Gastroesophageal sphincter (tissue), 4 donors: Measurements from ENCODE around the gene RCN1. TPM values are rescaled to one million over a fixed set of nuclear protein-coding genes. Genes with fewer than 3 reads are reported as not detected.
"Not testable (repeated sequence)": the region's sequence is repeated elsewhere in the genome, so short reads cannot be mapped to it uniquely, and the experiment has no call there.

Experiments used
- ATAC-seq: fragments of 150-250 bp; one replicate; pipeline ENCODE4 v1.9.1; 2016; ENCODE audit warnings: mild to moderate bottlenecking, moderate library complexity
- H3K27ac ChIP-seq, 4 donors: fragments of 200-600 bp; sonication (generic) in 3 of 4; 1 replicate in 3 of 4; 2 replicates in 1 of 4; pipeline ENCODE4 v1.5.1; 2016 to 2019
- H3K27me3 ChIP-seq: fragments of 200-600 bp; sonication (generic); one replicate; pipeline ENCODE4 v1.5.1; 2019
- H3K36me3 ChIP-seq, 2 donors: fragments of 200-600 bp; sonication (generic); one replicate each; pipeline ENCODE4 v1.5.1; 2019; ENCODE audit warnings: control low read depth in 1 of 2
- H3K4me1 ChIP-seq, 3 donors: fragments of 200-600 bp; sonication (generic); 1 replicate in 2 of 3; 2 replicates in 1 of 3; pipeline ENCODE4 v1.5.1; 2016 to 2019; ENCODE audit warnings: control low read depth in 2 of 3
- H3K4me3 ChIP-seq, 2 donors: fragments of 200-600 bp; sonication (generic); one replicate each; pipeline ENCODE4 v1.5.1; 2019; ENCODE audit warnings: mild to moderate bottlenecking in 1 of 2, moderate library complexity in 1 of 2
- H3K9me3 ChIP-seq, 3 donors: fragments of 200-600 bp; sonication (generic); one replicate each; pipeline ENCODE4 v1.5.1; 2017 to 2019; ENCODE audit warnings: control low read depth in 2 of 3
- CTCF ChIP-seq, 4 experiments: fragments of 200-600 bp in 2 of 4; fragments of 450-650 bp in 2 of 4; sonication (generic) in 1 of 4; IDR thresholded peaks; one replicate each; pipeline ENCODE4 v1.5.1; 2017 to 2019; ENCODE audit warnings: antibody characterized with exemption in 4 of 4, mild to moderate bottlenecking in 2 of 4, moderate library complexity in 2 of 4
- EP300 ChIP-seq: sonication (generic); formaldehyde crosslinking; IDR thresholded peaks from one replicate; pipeline ENCODE4 v1.6.1; 2017; ENCODE audit warnings: antibody characterized with exemption, mild to moderate bottlenecking
- POLR2A ChIP-seq, 2 donors: fragments of 450-650 bp; IDR thresholded peaks; one replicate each; pipeline ENCODE4 v1.6.1; 2017; ENCODE audit warnings: antibody characterized with exemption in 2 of 2, mild to moderate bottlenecking in 2 of 2, moderate library complexity in 1 of 2
- POLR2AphosphoS5 ChIP-seq: sonication (generic); formaldehyde crosslinking; IDR thresholded peaks from one replicate; pipeline ENCODE4 v1.6.1; 2017; ENCODE audit warnings: antibody characterized with exemption
- WGBS, 2 donors: methylation state at CpG; one replicate each; pipeline ENCODE4 v1.1.5; 2018; ENCODE audit warnings: low coverage in 1 of 2; 5-methylcytosine and 5-hydroxymethylcytosine counted together
- total RNA-seq, 4 donors: library from RNA; depleted of rRNA; stranded (reverse); fragments of >200 nt; gene quantifications; one replicate each; pipeline ENCODE4 v1.1.0, GENCODE V29; 2016

RCN1 gene
- total RNA-seq, 4 donors from 2014 or later = 28.6 to 65.0 (median 52.2) TPM

DNA sequence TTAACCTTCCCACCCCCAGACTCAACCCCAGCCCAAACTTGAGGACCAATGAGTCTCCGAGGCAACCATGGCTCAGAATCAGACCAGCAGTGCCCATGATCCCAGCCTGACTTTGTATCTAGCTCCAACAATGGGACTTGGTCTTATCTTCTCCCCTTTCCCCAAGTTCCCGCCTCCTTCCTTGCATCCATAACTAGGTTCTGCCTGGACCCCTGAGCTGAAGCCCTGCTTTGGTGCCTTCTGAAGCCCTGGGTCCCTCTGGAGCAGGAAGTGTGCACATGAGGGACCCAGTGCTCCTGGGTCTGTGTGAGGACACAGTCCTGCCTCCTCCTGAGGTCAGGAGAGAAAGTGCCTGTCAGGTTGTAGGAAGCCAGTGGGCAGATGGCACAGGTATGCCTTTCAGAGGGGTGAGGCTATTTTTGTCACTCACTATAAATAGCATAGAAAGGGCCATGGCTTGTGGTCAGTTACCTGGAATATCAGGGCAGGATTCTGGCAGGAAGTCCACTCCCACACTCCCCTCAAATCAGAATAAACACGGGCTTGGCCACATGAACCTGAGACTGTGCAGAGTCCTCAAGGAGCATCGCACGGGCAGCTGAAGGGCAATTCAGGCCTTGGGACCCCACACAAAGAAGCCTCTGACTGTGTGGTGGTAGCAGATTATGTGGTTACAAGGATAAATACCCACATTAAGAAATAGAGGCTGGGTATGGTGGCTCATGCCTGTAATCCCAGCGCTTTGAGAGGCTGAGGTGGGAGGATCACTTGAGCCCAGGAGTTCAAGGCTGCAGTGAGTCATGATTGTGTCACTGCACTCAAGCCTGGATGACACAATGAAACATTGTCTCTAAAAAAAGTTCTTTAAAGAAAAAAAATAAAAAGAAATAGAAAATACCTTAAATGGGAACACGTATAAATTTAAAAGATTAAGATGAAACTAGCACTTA lies 27.4 kb downstream of the RCN1 start:
- H3K4me1 ChIP-seq = no peaks in the 10 kb centered on the region
- no peaks in the 10 kb centered on the region for H3K36me3 ChIP-seq
- H3K27ac ChIP-seq = no peak overlapping the region
- whole genome bisulfite sequencing, 2 donors = 75 to 93% methylated on average over 3 to 5 of the region's 7 CpGs
- H3K9me3 ChIP-seq = no peaks in the 10 kb centered on the region
- TF ChIP-seq POLR2AphosphoS5 (no peak), CTCF (IDR thresholded peaks at IDR 0.05) (no peak), EP300 (no peak), POLR2A (IDR thresholded peaks at IDR 0.05) (no peak)
- ATAC-seq = no peak
- peaks cover 9% of the 10 kb centered on the region for H3K27me3 ChIP-seq
- H3K4me3 ChIP-seq = no peak overlapping the region

DNA sequence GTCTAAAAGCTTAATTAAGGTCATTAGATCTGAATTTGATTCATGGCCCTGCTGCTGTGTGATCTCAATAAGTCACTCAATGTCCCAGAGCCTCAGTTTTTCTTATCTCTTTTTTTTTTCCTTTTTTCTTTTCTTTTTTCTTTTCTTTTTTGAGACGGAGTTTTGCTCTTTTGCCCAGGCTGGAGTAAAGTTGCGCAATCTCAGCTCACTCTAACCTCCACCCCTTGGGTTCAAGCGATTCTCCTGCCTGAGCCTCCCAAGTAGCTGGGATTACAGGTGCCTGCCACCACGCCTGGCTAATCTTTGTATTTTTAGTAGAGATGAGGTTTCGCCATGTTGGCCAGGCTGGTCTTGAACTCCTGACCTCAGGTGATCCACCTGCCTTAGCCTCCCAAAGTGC lies 28.3 kb downstream of the RCN1 start:
- WGBS, 2 donors = 98 to 100% methylated on average over 2 to 5 of the region's 5 CpGs
- H3K4me1 ChIP-seq, ATAC-seq, H3K27me3 ChIP-seq, H3K9me3 ChIP-seq, H3K36me3 ChIP-seq, H3K27ac ChIP-seq, H3K4me3 ChIP-seq: not testable (repeated sequence)

DNA sequence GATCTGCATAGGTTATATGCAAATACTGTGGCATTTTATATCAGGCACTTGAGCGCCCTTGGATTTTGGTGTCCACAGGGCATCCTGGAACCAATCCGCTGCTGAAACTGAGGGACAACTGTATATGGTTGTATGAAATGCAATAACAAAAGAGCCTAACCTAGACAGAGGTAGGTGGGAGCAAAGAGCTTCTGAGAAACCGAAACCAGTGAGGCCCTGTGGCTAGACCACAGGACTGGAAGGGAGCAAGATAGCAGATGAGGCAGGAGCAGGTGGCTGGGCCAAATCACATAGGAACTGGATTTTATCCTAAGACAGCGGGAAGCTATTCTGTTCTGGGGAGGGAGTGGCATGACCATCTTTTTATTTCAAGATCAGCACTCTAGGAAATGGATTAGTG lies 30.1 kb downstream of the RCN1 start:
- 90 to 95% methylated on average over 3 to 4 of the region's 4 CpGs for WGBS, 2 donors
- Histone ChIP-seq H3K9me3 (no peaks in the 10 kb centered on the region), H3K36me3 (no peaks in the 10 kb centered on the region), H3K27me3 (peaks cover 10% of the 10 kb centered on the region), H3K27ac (no peak overlapping the region), H3K4me3 (no peak overlapping the region), H3K4me1 (no peaks in the 10 kb centered on the region)
- ATAC-seq = no peak
- TF ChIP-seq POLR2A (IDR thresholded peaks at IDR 0.05) = no peak

- 51 to 53% methylated on average over 2 of the region's 2 CpGs for WGBS, 2 donors
- Histone ChIP-seq H3K27me3 (peaks cover 16% of the 10 kb centered on the region), H3K4me1 (no peaks in the 10 kb centered on the region), H3K27ac (no peak overlapping the region), H3K4me3 (no peak overlapping the region), H3K9me3 (peaks cover 0 to 11% (median 0%) of the 10 kb centered on the region in 3 donors), H3K36me3 (no peaks in the 10 kb centered on the region)
- TF ChIP-seq EP300 (no peak), CTCF (IDR thresholded peaks at IDR 0.05) (no peak), POLR2A (IDR thresholded peaks at IDR 0.05) (no peak), POLR2AphosphoS5 (no peak)
- no peak for ATAC-seq
These were observed 31.3 kb downstream of the RCN1 start for GRCh38 chr11:32122200-32122599.

DNA sequence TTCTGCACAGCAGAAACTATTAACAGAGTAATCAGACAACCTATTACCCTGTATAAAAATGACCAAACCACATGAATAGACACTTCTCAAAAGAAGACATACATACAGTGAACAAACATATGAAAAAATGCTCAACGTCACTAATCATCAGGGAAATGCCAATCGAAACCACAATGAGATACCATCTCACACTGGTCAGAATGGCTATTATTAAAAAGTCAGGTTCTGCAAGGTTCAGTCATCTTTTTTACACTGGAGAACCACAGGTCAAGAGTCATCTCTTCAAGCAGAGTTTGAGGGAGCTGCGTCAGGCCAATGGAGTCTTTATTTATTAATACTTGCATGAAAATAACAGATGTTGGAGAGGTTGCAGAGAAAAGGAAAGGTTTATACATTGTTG lies 40.4 kb downstream of the RCN1 start:
- Histone ChIP-seq H3K27me3 (peaks cover 7% of the 10 kb centered on the region), H3K4me1 (no peaks in the 10 kb centered on the region), H3K9me3 (peaks cover 0 to 20% (median 0%) of the 10 kb centered on the region in 3 donors), H3K36me3 (no peaks in the 10 kb centered on the region), H3K4me3 (no peak overlapping the region), H3K27ac (no peak overlapping the region)
- 83 to 93% methylated on average over 3 of the region's 3 CpGs for WGBS, 2 donors
- no peak for ATAC-seq
- TF ChIP-seq POLR2AphosphoS5 = no peak
- no peak for TF ChIP-seq POLR2A (IDR thresholded peaks at IDR 0.05)
- no peak for TF ChIP-seq EP300
- TF ChIP-seq CTCF (IDR thresholded peaks at IDR 0.05) = no peak

DNA sequence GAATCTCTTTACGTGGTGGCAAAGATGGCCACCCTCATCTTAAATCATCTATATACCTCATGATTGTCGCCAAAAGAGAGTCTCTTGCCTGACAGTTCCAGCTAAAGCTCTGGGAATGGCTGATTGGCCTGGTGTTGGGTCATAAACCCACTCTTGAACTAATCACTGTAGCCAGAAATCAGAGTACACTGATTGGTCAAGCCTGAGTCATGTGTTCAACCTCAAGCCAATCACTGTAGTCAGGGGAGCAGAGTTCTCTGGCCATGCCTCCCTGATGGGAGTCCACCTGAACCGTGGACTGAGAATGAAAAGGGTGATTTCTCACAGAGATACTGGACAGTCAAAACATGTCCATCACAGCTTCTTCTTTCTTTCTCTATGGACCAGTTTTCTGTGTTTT lies 45.8 kb downstream of the RCN1 start:
- no peaks in the 10 kb centered on the region for H3K36me3 ChIP-seq
- H3K4me1 ChIP-seq = no peaks in the 10 kb centered on the region
- ATAC-seq = no peak
- 83 to 93% methylated on average over 1 to 3 of the region's 3 CpGs for WGBS, 2 donors
- TF ChIP-seq EP300 = no peak
- TF ChIP-seq CTCF (IDR thresholded peaks at IDR 0.05) = no peak
- no peak for TF ChIP-seq POLR2AphosphoS5
- TF ChIP-seq POLR2A (IDR thresholded peaks at IDR 0.05) = no peak
- no peak overlapping the region for H3K27ac ChIP-seq
- H3K27me3 ChIP-seq = no peaks in the 10 kb centered on the region
- H3K9me3 ChIP-seq = no peaks in the 10 kb centered on the region
- no peak overlapping the region for H3K4me3 ChIP-seq
